ENCODE measurements around the gene SAMD4B. TPM values are rescaled to one million over a fixed set of nuclear protein-coding genes. Genes with fewer than 3 reads are reported as not detected.
A peak's percentile ranks its signal among the peaks of the same experiment; 100 is the strongest.

The SAMD4B gene
- total and polyA plus RNA-seq, 4 donors: 77.6 to 103 (median 86.8) TPM

DNA sequence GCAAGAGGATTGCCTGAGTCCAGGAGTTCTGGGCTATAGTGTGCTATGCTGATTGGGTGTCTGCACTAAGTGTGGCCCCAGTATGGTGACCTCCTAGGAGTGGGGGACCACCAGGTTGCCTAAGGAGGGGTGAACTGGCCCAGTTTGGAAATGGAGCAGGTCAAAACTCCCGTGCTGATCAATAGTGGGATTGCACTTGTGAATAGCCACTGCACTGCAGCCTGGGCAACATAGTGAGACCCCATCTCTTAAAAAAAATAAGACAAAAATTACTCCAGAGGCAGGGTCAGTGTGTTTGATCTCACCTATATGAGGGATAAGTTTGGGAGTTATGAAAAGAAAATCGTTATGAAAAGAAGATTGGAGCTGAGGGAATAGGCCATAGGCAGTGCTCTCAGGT lies 27.0 kb downstream of the SAMD4B start:
- ATAC-seq (ENCODE audit: insufficient read depth, low FRiP score) (no peak), DNase-seq (no peak)
- Histone ChIP-seq H3K9ac (ENCODE audit: insufficient read depth in 1 of 2, low read length in 2 of 2) (no peak overlapping the region), H3K27me3 (ENCODE audit: control insufficient read depth in 3 of 3, insufficient read depth in 3 of 3, low read length in 2 of 3) (no peaks in the 10 kb centered on the region), H3K27ac (ENCODE audit: low read depth in 1 of 2, low read length in 1 of 2) (no peak overlapping the region), H3K4me1 (ENCODE audit: control insufficient read depth in 5 of 5, insufficient read depth in 5 of 5, low read length in 5 of 5) (peaks cover 12 to 18% (median 13%) of the 10 kb centered on the region in 5 donors), H3K4me3 (no peak overlapping the region), H3K9me3 (ENCODE audit: control insufficient read depth in 4 of 4, insufficient read depth in 3 of 4, low read length in 3 of 4) (no peaks in the 10 kb centered on the region), H3K36me3 (ENCODE audit: control insufficient read depth in 4 of 4, insufficient read depth in 4 of 4, low read length in 4 of 4) (peaks cover 13 to 31% (median 19%) of the 10 kb centered on the region in 4 donors)
- 90% methylated on average over 2 of the region's 2 CpGs for WGBS, 2 donors
- TF ChIP-seq, protein P1, sequence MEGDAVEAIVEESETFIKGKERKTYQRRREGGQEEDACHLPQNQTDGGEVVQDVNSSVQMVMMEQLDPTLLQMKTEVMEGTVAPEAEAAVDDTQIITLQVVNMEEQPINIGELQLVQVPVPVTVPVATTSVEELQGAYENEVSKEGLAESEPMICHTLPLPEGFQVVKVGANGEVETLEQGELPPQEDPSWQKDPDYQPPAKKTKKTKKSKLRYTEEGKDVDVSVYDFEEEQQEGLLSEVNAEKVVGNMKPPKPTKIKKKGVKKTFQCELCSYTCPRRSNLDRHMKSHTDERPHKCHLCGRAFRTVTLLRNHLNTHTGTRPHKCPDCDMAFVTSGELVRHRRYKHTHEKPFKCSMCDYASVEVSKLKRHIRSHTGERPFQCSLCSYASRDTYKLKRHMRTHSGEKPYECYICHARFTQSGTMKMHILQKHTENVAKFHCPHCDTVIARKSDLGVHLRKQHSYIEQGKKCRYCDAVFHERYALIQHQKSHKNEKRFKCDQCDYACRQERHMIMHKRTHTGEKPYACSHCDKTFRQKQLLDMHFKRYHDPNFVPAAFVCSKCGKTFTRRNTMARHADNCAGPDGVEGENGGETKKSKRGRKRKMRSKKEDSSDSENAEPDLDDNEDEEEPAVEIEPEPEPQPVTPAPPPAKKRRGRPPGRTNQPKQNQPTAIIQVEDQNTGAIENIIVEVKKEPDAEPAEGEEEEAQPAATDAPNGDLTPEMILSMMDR (IDR thresholded peaks at IDR 0.05; ENCODE audit: control extremely low read depth, extremely low read depth): no peak

- TF ChIP-seq, protein P1 (IDR thresholded peaks at IDR 0.05; ENCODE audit: control extremely low read depth, extremely low read depth): no peak
- no peaks in the 10 kb centered on the region for H3K9me3 ChIP-seq (ENCODE audit: control insufficient read depth in 4 of 4, insufficient read depth in 3 of 4, low read length in 3 of 4)
- peaks cover 13 to 37% (median 29%) of the 10 kb centered on the region in 4 donors for H3K36me3 ChIP-seq (ENCODE audit: control insufficient read depth in 4 of 4, insufficient read depth in 4 of 4, low read length in 4 of 4)
- H3K4me3 ChIP-seq: no peak overlapping the region
- no peak for ATAC-seq (ENCODE audit: insufficient read depth, low FRiP score)
- H3K4me1 ChIP-seq (ENCODE audit: control insufficient read depth in 5 of 5, insufficient read depth in 5 of 5, low read length in 5 of 5): peaks cover 12 to 18% (median 13%) of the 10 kb centered on the region in 5 donors
- H3K27ac ChIP-seq (ENCODE audit: low read depth in 1 of 2, low read length in 1 of 2): peak overlapping the region in 1 of 2 donors; percentile 40
- no peak overlapping the region for H3K9ac ChIP-seq (ENCODE audit: insufficient read depth in 1 of 2, low read length in 2 of 2)
- no peaks in the 10 kb centered on the region for H3K27me3 ChIP-seq (ENCODE audit: control insufficient read depth in 3 of 3, insufficient read depth in 3 of 3, low read length in 2 of 3)
- no peak for DNase-seq
- 87 to 94% methylated on average over 5 of the region's 5 CpGs for WGBS, 2 donors
Observed at GRCh38 chr19:39370735-39371134, 28.5 kb downstream of the SAMD4B start.

GRCh38 chr19:39372047-39372802 lies 30.0 kb downstream of the SAMD4B start:
- peaks cover 12 to 18% (median 13%) of the 10 kb centered on the region in 5 donors for H3K4me1 ChIP-seq (ENCODE audit: control insufficient read depth in 5 of 5, insufficient read depth in 5 of 5, low read length in 5 of 5)
- ATAC-seq (ENCODE audit: insufficient read depth, low FRiP score) (no peak), DNase-seq (peak; percentile 96 to 99 (median 98))
- H3K4me3 ChIP-seq: no peak overlapping the region
- TF ChIP-seq, protein P1 (IDR thresholded peaks at IDR 0.05; ENCODE audit: control extremely low read depth, extremely low read depth): no peak
- peak overlapping the region; percentile 82 to 89 for H3K27ac ChIP-seq (ENCODE audit: low read depth in 1 of 2, low read length in 1 of 2)
- H3K9ac ChIP-seq (ENCODE audit: insufficient read depth in 1 of 2, low read length in 2 of 2): peak overlapping the region; percentile 41 to 50
- no peaks in the 10 kb centered on the region for H3K9me3 ChIP-seq (ENCODE audit: control insufficient read depth in 4 of 4, insufficient read depth in 3 of 4, low read length in 3 of 4)
- peaks cover 24 to 52% (median 38%) of the 10 kb centered on the region in 4 donors for H3K36me3 ChIP-seq (ENCODE audit: control insufficient read depth in 4 of 4, insufficient read depth in 4 of 4, low read length in 4 of 4)
- 48 to 61% methylated on average over 8 of the region's 8 CpGs for WGBS, 2 donors
- no peaks in the 10 kb centered on the region for H3K27me3 ChIP-seq (ENCODE audit: control insufficient read depth in 3 of 3, insufficient read depth in 3 of 3, low read length in 2 of 3)
